IPS-18c (cell line): ENCODE measurements around the gene CAVIN2.

Experiments
- H3K4me3 ChIP-seq: 2 replicates; pipeline ENCODE4 v1.7.0; 2013; ENCODE audit warnings: low read depth, mild to moderate bottlenecking, low read length, moderate library complexity; ENCODE audit not compliant: insufficient read depth
- H3K9me3 ChIP-seq: one replicate; pipeline ENCODE4 v1.6.1; 2013; ENCODE audit warnings: mild to moderate bottlenecking, low read length, moderate library complexity; ENCODE audit not compliant: control insufficient read depth, insufficient read depth

CAVIN2 gene, protein sequence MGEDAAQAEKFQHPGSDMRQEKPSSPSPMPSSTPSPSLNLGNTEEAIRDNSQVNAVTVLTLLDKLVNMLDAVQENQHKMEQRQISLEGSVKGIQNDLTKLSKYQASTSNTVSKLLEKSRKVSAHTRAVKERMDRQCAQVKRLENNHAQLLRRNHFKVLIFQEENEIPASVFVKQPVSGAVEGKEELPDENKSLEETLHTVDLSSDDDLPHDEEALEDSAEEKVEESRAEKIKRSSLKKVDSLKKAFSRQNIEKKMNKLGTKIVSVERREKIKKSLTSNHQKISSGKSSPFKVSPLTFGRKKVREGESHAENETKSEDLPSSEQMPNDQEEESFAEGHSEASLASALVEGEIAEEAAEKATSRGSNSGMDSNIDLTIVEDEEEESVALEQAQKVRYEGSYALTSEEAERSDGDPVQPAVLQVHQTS

DNA sequence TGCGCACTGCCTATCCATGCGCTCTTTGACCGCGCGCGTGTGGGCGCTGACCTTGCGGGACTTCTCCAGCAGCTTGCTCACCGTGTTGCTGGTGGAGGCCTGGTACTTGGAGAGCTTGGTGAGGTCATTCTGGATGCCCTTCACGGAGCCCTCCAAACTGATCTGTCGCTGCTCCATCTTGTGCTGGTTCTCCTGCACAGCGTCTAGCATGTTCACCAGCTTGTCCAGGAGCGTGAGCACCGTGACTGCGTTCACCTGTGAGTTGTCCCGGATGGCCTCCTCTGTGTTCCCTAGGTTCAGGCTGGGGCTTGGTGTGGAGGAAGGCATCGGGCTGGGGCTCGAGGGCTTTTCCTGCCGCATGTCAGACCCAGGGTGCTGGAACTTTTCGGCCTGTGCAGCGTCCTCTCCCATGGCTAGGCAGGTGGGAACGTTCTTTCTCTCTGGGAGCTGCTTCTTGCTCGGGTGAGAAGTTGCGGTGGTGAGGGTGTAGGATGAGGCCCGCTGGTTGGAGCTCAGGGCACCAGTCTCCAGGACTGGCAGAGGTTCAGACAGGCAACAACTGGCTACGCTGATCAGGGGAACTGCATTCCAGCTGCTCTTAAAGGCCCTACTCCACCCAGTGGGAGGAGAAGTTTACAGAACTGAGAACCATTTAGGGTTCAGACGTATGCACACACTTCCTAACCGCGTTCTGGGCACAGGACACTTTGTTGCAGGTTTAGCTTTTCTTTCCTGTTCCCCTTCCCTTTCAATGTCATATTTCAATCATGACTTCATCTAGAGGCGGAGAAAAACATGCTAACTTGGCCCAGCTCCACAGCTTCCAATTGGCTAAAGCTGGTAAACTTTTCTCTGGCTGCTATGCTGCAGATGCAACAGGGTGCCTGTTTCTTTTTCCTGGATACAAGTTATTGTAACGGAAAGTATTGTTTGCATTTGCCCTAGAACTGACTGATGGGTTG is at the start of gene CAVIN2:
Gene CAVIN2, minus strand, starts transcription at position 574 of the 962 bp plus-strand sequence. Its CDS starts 163 bp downstream, at position 411.
- no peaks in the 10 kb centered on the region for H3K9me3 ChIP-seq
- no peak within 1 kb of the TSS for H3K4me3 ChIP-seq

DNA sequence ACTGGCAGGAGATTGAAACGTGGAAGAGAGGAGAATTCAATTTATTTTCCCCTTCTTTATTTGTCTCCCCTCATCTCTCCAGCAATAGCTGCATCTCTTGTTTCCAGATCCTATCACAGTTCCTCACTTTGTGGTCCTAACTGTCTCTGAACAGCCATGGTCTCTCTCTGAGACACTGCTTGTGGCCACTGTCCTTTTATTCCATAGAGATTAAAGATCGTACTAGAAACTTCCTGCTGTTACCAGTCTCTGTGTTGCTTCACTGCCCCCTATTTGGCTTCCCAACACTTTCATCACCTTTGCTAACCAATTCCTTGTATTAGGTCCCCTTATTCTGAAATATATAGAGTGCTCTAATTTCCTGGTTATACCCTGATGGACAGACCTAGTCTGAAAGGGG is 48.9 kb upstream of the CAVIN2 start:
- no peak overlapping the region for H3K4me3 ChIP-seq
- H3K9me3 ChIP-seq, result peaks cover under 1% of the 10 kb centered on the region

DNA sequence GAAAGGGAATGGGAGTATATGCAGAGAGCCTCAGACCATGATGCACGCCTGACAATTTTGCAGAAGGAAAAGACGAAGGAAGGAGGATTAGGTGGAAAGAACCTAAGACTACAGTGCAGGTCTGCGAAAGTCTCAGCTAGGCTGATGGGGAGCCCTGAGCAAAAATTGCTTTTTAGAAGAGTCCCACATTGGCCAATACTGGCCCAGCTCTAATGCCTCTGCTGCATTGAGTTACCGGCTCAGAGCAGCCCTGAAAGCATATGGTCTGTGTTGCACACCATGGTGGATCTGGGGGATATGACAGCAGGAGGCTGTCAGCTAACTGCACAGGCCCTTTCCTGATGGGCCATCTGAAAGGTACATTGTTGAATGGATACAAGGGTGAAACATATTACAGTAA is 48.3 kb upstream of the CAVIN2 start:
- Histone ChIP-seq H3K9me3 (no peaks in the 10 kb centered on the region), H3K4me3 (no peak overlapping the region)

DNA sequence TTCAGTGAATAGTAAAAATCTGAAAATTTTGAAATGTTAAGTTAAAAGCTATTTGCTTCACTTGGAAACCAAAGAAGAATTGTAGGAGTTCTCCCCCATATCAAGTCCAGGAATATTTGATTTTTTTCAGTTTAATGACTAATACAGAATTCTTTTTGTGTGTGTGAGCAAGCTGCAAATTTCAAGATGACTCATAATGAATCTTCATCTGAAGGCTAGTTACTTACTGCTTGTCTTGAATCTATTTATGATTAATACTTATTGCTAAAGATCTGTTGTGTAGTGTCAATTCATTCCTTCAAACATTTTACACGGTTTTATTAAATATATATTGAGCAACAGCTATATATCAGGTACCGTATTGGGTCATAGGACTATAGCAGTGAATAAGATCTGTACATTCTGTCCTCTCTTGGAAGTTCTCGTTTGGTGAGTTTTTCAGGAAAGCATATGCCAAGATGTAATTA is 47.8 kb upstream of the CAVIN2 start:
- H3K4me3 ChIP-seq, result no peak overlapping the region
- H3K9me3 ChIP-seq, result no peaks in the 10 kb centered on the region

DNA sequence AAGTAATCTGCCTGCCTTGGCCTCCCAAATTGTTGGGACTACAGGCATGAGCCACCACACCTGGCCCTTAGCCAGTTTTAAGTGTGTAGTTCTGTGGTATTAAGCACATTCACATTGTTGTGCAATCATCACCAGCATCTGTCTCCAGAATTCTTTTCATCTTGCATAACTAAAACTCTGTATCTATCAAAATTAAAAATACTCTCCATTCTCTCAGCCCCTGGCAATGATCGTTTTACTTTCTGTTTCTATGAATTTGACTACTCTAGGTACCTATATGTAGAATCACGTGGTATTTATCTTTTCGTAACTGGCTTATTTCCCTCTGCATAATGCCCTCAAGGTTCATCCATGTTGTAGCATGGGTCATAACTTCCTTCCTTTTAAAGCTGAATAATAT is 45.5 kb upstream of the CAVIN2 start:
- H3K9me3 ChIP-seq, result no peaks in the 10 kb centered on the region

DNA sequence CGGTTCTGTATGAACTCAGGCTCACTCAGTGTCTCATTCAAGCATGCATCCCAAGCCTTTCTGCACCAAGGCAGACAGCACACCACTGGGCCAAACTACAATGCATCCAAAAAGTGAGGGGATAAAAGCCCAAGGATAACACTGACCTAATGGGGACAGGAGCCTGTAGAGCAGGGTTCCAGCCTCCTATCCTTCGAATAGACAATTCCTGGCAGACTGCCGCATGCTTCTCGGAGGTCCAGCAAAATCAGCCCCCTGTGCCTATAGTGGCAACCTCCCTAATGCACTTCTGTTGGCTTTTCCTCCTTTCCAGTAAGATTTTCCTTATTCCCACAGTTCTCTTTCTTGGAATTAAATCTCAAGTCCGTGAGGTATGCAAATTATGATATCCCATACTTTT is 44.8 kb upstream of the CAVIN2 start:
- Histone ChIP-seq H3K9me3 (no peaks in the 10 kb centered on the region), H3K4me3 (no peak overlapping the region)

More for the DNA sequence above, 45.5 kb upstream of the CAVIN2 start:
- no peak overlapping the region for H3K4me3 ChIP-seq

DNA sequence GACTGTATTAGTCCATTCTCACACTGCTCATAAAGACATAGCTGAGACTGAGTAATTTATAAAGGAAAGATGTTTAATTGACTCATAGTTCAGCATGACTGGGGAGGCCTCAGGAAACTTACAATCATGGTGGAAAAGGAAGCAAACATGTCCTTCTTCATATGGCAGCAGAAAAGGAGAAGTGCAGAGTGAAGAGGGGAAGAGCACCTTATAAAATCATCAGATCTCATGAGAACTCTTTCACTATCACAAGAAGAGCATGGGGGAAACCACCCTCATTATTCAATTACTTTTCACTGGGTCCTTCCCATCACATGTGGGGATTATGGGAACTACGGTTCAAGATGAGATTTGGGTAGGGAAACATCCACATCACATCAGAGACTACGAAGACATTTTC is 43.0 kb upstream of the CAVIN2 start:
- no peaks in the 10 kb centered on the region for H3K9me3 ChIP-seq
- H3K4me3 ChIP-seq, result no peak overlapping the region

DNA sequence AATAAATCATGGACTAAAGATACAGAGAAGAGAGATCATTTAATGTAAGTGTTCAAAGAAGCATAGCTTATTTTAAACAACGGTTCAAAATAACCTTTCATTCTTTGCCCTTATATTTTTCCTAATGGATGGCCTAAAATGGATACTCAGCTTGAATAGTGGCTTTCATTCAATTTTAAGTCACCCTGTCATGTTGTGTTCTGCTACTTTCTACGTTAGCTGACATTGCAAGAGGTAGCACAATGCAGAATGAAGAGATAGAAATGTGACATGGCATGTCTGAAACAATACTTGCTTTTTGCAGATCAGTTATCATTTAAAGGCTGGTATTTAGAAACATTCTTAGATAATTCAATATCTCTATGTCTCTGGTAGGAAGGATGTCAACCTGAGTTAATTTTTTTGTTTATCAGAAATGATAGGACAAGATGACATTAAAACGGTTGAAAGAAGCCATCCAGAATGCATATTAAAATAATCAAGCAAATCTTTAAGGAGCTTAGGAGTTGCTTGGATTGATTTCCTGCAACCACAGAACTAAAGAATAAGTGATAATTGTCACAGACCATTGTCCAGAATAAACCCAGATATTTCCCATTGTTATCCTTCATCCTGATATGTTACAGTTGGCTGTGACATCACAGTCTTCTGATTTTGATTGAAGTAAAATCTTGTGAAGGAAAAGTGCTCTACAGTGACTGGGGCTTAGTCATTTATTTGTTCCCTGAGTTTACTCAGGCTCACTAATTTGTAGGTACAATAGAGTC is 41.7 kb upstream of the CAVIN2 start:
- Histone ChIP-seq H3K9me3 (no peaks in the 10 kb centered on the region), H3K4me3 (no peak overlapping the region)

DNA sequence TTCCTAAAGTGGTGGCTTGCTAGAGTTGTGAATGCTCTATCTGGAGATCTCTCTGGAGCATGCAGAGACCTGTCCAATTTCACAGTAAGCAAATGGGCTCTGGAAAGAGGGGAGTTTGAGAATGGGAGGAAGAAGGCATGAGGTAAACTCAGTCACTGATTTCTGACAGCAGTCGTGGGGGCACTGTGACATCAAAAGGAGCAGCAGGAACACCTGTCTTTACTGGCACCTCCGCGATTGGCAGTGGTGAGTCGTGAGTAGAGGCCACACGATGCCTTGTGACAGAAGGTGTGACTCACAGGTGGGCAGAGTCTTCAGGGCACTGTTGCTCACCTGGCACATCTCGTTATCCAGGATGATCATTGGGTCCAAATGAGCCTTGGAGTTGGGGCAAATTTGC is 38.8 kb upstream of the CAVIN2 start:
- no peak overlapping the region for H3K4me3 ChIP-seq
- no peaks in the 10 kb centered on the region for H3K9me3 ChIP-seq

DNA sequence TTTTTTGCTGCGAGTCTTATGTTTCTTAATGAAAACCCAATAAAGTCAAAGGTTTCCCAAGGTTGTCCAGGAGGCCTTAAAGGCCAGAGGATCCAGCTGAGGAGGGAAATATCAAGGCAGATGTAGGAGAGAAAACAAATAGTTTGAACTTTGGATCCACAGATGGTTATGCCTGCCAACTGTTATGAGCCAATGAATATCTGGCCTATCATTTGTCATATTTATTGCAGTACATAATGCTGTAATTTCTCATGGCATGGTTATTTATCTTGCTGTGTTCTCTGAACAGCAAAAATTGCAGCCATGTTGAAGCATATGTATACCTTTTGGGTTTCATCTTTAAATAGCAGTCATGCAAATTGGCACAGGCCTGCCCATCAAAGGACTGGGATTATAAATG is 38.2 kb upstream of the CAVIN2 start:
- H3K4me3 ChIP-seq, result no peak overlapping the region
- peaks cover 3% of the 10 kb centered on the region for H3K9me3 ChIP-seq

DNA sequence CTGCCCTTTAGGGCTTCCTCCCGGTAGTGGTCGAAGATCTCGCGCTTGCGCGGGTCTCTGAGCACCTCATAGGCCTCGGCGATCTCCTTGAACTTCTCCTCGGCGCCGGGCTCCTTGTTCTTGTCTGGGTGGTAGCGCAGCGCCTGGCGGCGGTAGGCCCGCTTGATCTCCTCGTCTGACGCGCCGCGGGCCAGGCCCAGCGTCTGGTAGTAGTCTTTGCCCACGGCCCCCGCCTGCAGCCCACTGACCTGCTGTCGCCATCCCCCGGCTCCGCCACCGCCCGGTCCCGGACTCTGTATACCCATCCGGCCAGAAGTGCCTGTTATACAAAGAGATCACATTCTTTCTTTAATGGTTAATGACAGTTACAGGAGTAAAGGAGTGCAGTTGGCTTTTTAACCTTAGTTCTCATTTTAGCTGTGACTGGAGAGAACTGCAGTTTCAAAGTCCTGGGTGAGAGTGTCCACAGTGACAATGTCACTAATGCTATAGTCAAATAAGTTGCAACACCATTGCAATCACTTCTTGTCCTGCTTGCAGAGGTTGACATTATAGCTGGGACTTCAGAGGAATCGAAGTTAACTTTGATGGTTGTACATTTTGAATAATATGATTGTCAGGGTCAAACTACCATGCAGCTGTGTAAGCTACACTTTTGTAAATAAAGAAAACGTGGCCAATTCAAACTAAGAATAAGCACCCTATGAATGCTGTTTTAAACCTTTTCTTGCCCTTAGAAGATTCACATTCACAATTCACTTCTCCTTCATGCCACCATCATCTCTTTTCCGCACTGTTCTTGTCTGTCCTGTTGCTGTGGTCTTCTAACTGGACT is 35.3 kb upstream of the CAVIN2 start:
- Histone ChIP-seq H3K4me3 (no peak overlapping the region), H3K9me3 (peaks cover 3% of the 10 kb centered on the region)

DNA sequence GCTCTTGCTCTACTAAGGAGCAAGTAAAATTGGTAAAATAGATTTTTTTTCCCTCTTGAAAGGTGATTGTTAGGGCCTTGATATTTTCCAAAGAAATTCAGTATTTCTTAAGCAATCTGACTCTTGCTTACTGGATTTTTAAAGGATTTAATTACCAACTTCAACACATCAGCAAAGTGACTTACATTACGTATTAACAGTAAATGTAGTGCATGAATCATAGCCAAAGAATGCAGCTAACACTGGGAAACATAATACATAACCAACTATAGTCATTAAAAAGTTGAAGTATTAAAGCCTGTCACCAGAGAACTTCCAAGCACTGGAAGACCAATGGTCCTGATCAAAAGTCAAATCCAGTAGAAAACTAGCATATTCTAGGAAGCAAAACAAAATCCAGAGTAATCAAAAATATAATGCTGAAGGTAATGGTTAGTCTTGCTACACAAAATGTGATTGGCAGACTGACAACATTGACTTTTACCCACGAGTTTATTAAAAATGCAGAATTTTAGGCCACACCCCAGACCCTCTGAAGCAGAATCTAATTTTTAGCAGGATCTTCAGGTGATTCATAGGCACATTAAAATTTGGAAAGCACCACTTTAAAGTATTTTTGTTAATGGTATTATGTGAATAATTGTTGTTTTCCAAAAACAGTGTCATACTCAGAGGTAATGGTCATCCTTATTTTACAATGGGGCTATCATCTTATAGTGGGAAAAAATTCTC is 31.8 kb upstream of the CAVIN2 start:
- Histone ChIP-seq H3K9me3 (peaks cover 3% of the 10 kb centered on the region), H3K4me3 (no peak overlapping the region)

DNA sequence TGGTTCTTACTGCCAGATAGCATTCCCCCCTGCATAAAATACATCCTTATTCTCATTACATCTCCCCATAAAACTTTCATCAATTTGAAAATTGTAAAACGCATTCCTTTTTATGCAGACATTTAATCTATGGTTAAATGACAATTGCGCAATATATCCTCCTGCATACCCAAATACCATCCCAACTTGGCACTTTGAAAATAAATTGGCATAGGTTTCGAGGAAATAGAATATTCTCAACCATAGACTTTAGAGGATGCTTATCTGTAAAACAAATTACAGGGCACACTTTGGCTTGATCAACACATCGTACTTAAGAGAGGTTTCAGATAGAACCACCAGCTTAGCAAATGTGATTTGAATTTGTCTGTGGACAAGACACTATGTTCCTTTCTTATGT is 31.0 kb upstream of the CAVIN2 start:
- Histone ChIP-seq H3K4me3 (no peak overlapping the region), H3K9me3 (peaks cover 3% of the 10 kb centered on the region)

DNA sequence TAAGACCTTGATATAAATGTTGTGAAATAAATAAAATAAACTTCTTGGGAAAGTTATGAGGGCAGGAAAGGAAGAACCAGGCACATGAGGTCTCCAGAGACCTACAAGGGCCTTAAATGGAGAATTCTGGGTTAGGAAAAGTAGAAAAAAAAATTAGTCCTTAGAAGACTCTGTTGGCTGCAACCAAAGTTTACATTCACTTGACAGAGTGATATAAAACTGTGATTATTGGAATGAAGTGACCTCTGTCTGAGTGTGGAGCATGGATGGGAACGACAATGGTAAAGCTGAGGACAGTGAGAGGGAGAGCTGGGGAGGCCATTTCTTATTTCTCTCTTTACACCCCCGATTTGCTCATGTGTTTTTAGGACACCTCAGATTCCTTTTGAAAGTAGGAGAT is 29.0 kb upstream of the CAVIN2 start:
- Histone ChIP-seq H3K4me3 (no peak overlapping the region), H3K9me3 (peaks cover 3% of the 10 kb centered on the region)

DNA sequence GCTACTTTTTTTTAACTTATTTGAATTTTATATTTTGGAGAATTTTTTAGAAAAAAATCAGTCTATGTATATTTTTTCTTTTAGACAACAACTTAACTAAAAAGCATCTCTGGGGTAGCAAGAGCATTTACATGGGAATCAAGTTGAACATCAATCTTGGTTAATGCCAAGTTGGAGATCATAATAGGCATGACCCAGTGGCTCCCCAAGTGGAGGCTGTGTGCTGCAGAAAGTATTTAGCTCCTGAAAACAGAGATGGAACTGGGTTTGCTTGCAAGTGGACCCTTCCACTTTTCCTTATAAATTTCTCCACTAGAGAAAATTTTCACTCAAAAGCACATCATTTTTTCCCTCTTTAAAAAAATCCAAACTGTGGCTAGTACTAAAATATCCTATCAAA is 23.9 kb upstream of the CAVIN2 start:
- Histone ChIP-seq H3K4me3 (no peak overlapping the region), H3K9me3 (no peaks in the 10 kb centered on the region)

DNA sequence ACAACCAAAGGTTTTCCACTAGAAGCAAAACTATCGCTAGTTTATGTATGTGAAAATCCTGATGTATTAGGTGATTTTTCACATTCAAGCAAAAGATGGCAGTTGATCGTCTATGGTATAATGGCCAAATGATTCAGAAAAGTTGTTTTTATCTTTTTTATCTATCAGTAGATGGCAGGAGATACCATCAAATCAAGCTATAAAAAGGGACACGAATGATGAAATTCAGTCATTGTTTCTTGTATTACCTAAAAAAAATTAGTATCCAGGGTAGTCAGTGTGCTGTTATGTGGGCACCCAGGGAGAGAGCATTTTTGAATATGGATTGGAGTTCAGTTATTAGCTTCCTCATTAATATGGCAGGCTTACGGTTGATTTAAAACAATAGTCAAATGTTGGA is 22.9 kb upstream of the CAVIN2 start:
- H3K4me3 ChIP-seq, result no peak overlapping the region
- H3K9me3 ChIP-seq, result no peaks in the 10 kb centered on the region
